NCI-H69 (cell line): ENCODE results near the gene DDX10.
"Not testable (repeated sequence)": the region's sequence is repeated elsewhere in the genome, so short reads cannot be mapped to it uniquely, and the experiment has no call there.

Experiments used
- DNase-seq: peaks from one replicate; lab custom pipeline; 2025; lab: John Stamatoyannopoulos, UW

DDX10 gene

GRCh38 chr11:108664730-108665525 lies at the start of gene DDX10:
Gene DDX10 (plus strand): TSS chr11:108665069. CDS start chr11:108665154, 85 bp downstream.
- peak; percentile 99 for DNase-seq

- DNase-seq, result peak; percentile 24
These were observed 48.3 kb upstream of the DDX10 start for GRCh38 chr11:108616549-108616948.

GRCh38 chr11:108617055-108617454 lies 47.8 kb upstream of the DDX10 start:
- DNase-seq, result no peak

- DNase-seq, result no peak
These were observed 46.3 kb upstream of the DDX10 start for GRCh38 chr11:108618529-108618928.

- DNase-seq, result no peak
These were observed 43.7 kb upstream of the DDX10 start for GRCh38 chr11:108620958-108621772.

GRCh38 chr11:108622341-108622740 lies 42.5 kb upstream of the DDX10 start:
- no peak for DNase-seq

GRCh38 chr11:108624196-108624925 lies 40.5 kb upstream of the DDX10 start:
- DNase-seq, result no peak

GRCh38 chr11:108628326-108628725 lies 36.5 kb upstream of the DDX10 start:
- DNase-seq, result no peak

- DNase-seq, result no peak
These were observed 36.1 kb upstream of the DDX10 start for GRCh38 chr11:108628812-108629211.

GRCh38 chr11:108629274-108629673 lies 35.6 kb upstream of the DDX10 start:
- DNase-seq, result no peak

- DNase-seq, result no peak
These were observed 32.7 kb upstream of the DDX10 start for GRCh38 chr11:108632041-108632704.

GRCh38 chr11:108635106-108635505 lies 29.8 kb upstream of the DDX10 start:
- no peak for DNase-seq

GRCh38 chr11:108636222-108636621 lies 28.6 kb upstream of the DDX10 start:
- no peak for DNase-seq

- no peak for DNase-seq
These were observed 25.7 kb upstream of the DDX10 start for GRCh38 chr11:108639146-108639545.

- not testable (repeated sequence) for DNase-seq
These were observed 23.1 kb upstream of the DDX10 start for GRCh38 chr11:108641752-108642151.

GRCh38 chr11:108643974-108644373 lies 20.9 kb upstream of the DDX10 start:
- DNase-seq, result no peak

GRCh38 chr11:108645970-108646369 lies 18.9 kb upstream of the DDX10 start:
- no peak for DNase-seq

GRCh38 chr11:108647387-108647700 lies 17.5 kb upstream of the DDX10 start:
- DNase-seq, result no peak

GRCh38 chr11:108647701-108648527 lies 17.0 kb upstream of the DDX10 start:
- DNase-seq, result peak; percentile 77

- no peak for DNase-seq
These were observed 16.4 kb upstream of the DDX10 start for GRCh38 chr11:108648528-108648885.

- DNase-seq, result not testable (repeated sequence)
These were observed 10.8 kb upstream of the DDX10 start for GRCh38 chr11:108654100-108654499.
